ENCODE data around the gene MYO9B. TPM values are rescaled to one million over a fixed set of nuclear protein-coding genes. Genes with fewer than 3 reads are reported as not detected.

Gene MYO9B, protein sequence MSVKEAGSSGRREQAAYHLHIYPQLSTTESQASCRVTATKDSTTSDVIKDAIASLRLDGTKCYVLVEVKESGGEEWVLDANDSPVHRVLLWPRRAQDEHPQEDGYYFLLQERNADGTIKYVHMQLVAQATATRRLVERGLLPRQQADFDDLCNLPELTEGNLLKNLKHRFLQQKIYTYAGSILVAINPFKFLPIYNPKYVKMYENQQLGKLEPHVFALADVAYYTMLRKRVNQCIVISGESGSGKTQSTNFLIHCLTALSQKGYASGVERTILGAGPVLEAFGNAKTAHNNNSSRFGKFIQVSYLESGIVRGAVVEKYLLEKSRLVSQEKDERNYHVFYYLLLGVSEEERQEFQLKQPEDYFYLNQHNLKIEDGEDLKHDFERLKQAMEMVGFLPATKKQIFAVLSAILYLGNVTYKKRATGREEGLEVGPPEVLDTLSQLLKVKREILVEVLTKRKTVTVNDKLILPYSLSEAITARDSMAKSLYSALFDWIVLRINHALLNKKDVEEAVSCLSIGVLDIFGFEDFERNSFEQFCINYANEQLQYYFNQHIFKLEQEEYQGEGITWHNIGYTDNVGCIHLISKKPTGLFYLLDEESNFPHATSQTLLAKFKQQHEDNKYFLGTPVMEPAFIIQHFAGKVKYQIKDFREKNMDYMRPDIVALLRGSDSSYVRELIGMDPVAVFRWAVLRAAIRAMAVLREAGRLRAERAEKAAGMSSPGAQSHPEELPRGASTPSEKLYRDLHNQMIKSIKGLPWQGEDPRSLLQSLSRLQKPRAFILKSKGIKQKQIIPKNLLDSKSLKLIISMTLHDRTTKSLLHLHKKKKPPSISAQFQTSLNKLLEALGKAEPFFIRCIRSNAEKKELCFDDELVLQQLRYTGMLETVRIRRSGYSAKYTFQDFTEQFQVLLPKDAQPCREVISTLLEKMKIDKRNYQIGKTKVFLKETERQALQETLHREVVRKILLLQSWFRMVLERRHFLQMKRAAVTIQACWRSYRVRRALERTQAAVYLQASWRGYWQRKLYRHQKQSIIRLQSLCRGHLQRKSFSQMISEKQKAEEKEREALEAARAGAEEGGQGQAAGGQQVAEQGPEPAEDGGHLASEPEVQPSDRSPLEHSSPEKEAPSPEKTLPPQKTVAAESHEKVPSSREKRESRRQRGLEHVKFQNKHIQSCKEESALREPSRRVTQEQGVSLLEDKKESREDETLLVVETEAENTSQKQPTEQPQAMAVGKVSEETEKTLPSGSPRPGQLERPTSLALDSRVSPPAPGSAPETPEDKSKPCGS (N-terminal part only)
- total RNA-seq: 44.2 and 52.5 TPM in 2 replicates
- polyA plus RNA-seq: 32.5 and 39.5 TPM in 2 replicates
- 64.0 and 66.2 TPM in 2 replicates for polyA plus RNA-seq (2012)
- 143 and 156 TPM in 2 replicates for polyA minus RNA-seq (ENCODE audit: low replicate concordance)

DNA sequence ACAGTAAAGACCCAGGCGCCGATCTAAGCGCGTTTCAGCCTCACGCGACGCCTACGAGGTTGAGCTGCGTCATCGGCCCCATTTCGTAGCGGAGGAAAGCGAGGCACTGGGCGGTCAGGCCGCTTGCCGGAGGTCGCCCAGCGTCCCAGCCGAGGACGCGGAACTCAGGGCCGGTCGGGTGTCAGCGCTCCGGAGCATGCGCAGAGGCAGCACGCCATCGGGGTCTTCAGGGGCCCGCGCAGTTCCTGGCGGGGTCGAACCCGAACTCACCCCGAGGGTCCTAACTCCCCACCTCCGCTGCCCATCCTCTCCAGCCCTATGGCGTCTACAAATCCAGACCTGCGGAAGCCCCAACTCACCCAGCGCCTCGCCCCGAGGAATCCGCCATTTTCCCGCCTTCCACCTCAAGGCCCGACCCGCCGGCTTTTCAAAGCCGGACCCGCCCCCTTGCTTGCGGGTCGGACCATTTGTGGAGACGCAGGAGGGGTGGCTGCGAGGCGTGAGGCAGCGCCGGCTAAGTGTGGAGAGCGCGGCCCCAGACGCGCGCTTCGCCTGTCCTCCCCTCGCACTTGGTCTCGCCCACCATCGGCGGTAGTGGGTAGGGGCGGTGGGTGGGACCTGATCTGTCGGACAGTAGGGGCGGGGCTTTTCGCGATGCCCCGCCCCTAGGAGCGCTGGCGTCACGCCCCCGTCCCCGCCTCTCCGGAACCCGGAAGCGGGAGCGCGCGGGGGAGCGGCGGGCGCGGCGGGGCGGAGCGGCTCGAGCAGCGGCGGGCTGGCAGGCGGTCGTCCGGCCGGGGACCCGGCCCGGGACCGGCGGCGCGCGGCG is at the start of gene MYO9B, which contains the start of gene HAUS8:
MYO9B (plus strand) TSS at position 743 of the 829 bp plus-strand sequence. CDS start 25,941 bp downstream, outside the sequence.
HAUS8 (minus strand) TSS at position 418 of the 829 bp plus-strand sequence; CDS start at position 388, 30 bp downstream.
- Histone ChIP-seq H2AFZ (ENCODE audit: low read length) (peak within 1 kb of the TSS; percentile 87), H3K27ac (ENCODE audit: insufficient read depth, low read length) (peak within 1 kb of the TSS; percentile 86), H3K27me3 (ENCODE audit: control insufficient read depth, insufficient read depth, low read length) (no peaks in the 10 kb centered on the region), H3K4me2 (ENCODE audit: extremely low read depth, insufficient read depth, low read length) (peak within 1 kb of the TSS; percentile 88), H3K4me3 (replicated peaks in 1 of 4; ENCODE audit: control extremely low read depth in 1 of 4, insufficient read depth in 1 of 4, low read depth in 3 of 4, low read length in 4 of 4) (peak within 1 kb of the TSS; percentile 67 to 85 (median 82)), H3K9ac (ENCODE audit: insufficient read depth, low read length) (peak within 1 kb of the TSS; percentile 83), H4K20me1 (ENCODE audit: control insufficient read depth, extremely low read depth, insufficient read depth, low read length) (no peaks in the 10 kb centered on the region), H3K36me3 (ENCODE audit: control insufficient read depth, insufficient read depth, low read length) (no peaks in the 10 kb centered on the region), H3K9me3 (ENCODE audit: control insufficient read depth, insufficient read depth, low read depth, low read length) (no peaks in the 10 kb centered on the region), H3K4me1 (ENCODE audit: control insufficient read depth, extremely low read depth, insufficient read depth, low read length) (peaks cover 22% of the 10 kb centered on the region), H3K79me2 (ENCODE audit: control insufficient read depth, insufficient read depth, low read length) (peaks cover 62% of the 10 kb centered on the region)
- TF ChIP-seq, protein P1, sequence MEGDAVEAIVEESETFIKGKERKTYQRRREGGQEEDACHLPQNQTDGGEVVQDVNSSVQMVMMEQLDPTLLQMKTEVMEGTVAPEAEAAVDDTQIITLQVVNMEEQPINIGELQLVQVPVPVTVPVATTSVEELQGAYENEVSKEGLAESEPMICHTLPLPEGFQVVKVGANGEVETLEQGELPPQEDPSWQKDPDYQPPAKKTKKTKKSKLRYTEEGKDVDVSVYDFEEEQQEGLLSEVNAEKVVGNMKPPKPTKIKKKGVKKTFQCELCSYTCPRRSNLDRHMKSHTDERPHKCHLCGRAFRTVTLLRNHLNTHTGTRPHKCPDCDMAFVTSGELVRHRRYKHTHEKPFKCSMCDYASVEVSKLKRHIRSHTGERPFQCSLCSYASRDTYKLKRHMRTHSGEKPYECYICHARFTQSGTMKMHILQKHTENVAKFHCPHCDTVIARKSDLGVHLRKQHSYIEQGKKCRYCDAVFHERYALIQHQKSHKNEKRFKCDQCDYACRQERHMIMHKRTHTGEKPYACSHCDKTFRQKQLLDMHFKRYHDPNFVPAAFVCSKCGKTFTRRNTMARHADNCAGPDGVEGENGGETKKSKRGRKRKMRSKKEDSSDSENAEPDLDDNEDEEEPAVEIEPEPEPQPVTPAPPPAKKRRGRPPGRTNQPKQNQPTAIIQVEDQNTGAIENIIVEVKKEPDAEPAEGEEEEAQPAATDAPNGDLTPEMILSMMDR (conservative IDR thresholded peaks at IDR 0.05 in 1 of 2, IDR thresholded peaks at IDR 0.05 in 1 of 2; ENCODE audit: low read depth in 1 of 2, low read length in 2 of 2): no peak
- peak; percentile 100 for DNase-seq (ENCODE audit: low read depth in 2 of 2)

DNA sequence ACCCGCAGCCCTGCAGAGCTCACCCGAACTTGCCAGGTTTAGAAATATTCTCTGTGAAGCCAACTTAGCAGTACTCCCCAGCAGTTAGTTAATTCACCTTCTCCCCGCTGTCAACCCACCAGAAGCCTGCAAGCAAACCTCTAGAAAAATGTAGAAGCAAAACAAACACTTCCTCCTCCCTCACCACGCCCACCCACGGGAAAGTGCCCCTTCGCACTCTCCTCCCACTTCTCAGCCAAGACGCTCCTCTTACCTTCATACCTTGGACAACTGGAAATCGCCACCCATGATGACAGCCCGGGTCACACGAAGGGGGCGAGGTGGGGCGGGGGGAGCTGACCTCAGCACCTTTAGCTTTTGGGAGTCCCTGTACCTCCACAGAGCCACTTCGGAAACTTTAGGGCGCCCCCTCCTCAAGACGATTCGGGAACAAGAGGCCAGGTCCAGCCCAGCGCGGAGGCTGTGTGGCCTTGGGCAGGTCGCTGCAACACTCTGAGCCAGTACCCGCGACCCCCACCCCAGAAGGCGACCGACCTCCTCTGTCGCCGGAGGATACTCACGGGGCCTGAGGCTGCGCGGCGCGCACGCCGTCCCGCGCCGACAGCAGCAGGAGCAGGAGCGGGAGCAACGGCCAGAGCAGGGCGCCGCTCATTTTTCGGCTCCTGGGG is 49.5 kb upstream of the MYO9B start:
- Histone ChIP-seq H3K9ac (ENCODE audit: insufficient read depth, low read length) (no peak overlapping the region), H3K27ac (ENCODE audit: insufficient read depth, low read length) (no peak overlapping the region), H3K36me3 (ENCODE audit: control insufficient read depth, insufficient read depth, low read length) (no peaks in the 10 kb centered on the region), H2AFZ (ENCODE audit: low read length) (no peak overlapping the region), H4K20me1 (ENCODE audit: control insufficient read depth, extremely low read depth, insufficient read depth, low read length) (no peaks in the 10 kb centered on the region), H3K79me2 (ENCODE audit: control insufficient read depth, insufficient read depth, low read length) (no peaks in the 10 kb centered on the region), H3K9me3 (ENCODE audit: control insufficient read depth, insufficient read depth, low read depth, low read length) (no peaks in the 10 kb centered on the region), H3K4me1 (ENCODE audit: control insufficient read depth, extremely low read depth, insufficient read depth, low read length) (no peaks in the 10 kb centered on the region), H3K27me3 (ENCODE audit: control insufficient read depth, insufficient read depth, low read length) (peaks cover 22% of the 10 kb centered on the region), H3K4me2 (ENCODE audit: extremely low read depth, insufficient read depth, low read length) (no peak overlapping the region), H3K4me3 (replicated peaks in 1 of 4; ENCODE audit: control extremely low read depth in 1 of 4, insufficient read depth in 1 of 4, low read depth in 3 of 4, low read length in 4 of 4) (no peak overlapping the region)
- DNase-seq (ENCODE audit: low read depth in 2 of 2): no peak
- TF ChIP-seq EZH2 (IDR thresholded peaks at IDR 0.05; ENCODE audit: low read length, missing control alignments): peak; percentile 84
- TF ChIP-seq, protein P1 (conservative IDR thresholded peaks at IDR 0.05 in 1 of 2, IDR thresholded peaks at IDR 0.05 in 1 of 2; ENCODE audit: low read depth in 1 of 2, low read length in 2 of 2): no peak
